ENCODE data around the gene NPTXR. TPM values are rescaled to one million over a fixed set of nuclear protein-coding genes. Genes with fewer than 3 reads are reported as not detected.
A peak's percentile ranks its signal among the peaks of the same experiment; 100 is the strongest.

NPTXR gene
- total and polyA plus RNA-seq, 2 donors from 2014 or later = 1.1 to 12.5 TPM

DNA sequence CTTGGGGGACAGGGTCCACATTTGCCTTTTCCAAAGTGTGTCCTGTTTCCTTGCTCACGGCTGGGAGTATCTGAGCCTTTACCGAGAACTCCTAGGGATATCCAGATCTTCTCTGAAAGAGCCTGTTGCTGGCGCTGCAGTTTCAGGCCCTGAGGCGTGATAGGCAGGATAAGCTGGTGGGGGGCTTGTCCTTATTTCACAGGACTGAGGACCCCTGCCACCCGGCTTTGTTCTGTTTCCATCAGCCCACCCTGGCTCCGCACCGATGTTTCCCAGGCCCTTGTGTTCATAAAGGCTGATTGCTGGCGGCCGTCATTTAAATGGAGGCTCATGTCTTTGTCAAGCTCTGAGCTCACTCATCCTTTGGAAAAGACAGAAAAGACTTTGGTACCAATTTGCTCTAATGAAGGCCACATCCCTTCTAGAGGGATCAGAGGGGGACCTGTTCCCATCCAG, 9.4 kb upstream of the NPTXR start:
- no peak overlapping the region for H3K9ac ChIP-seq (ENCODE audit: low read length in 3 of 3)

DNA sequence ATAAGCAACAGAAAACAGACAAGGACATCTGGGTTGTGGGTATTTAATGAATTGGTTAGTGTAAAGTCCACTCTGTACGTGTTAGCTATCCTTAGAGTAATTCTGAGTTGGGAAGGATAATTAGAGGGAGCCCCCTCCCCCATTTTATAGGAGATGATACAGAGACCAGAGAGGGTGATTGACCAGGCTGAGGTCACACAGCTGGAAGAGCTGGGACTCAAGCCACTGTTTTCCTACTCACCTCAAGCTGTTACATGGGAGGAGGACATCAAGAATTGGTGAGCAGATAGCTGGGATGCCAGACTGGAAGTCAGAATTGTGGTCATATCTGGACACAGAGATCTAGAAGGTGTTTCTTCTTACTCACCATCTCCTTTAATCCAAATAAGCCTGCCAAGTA, 8.7 kb upstream of the NPTXR start:
- no peak for FAIRE-seq
- intact Hi-C loops (cut with DNase I) = no loop called here

More for the DNA sequence above, 9.4 kb upstream of the NPTXR start:
- intact Hi-C loops (cut with DNase I) = no loop called here
- Histone ChIP-seq H3K27me3 (ENCODE audit: control insufficient read depth, insufficient read depth, low read length) (no peaks in the 10 kb centered on the region), H3K9me3 (ENCODE audit: control insufficient read depth in 2 of 3, insufficient read depth in 1 of 3, low read length in 3 of 3) (no peaks in the 10 kb centered on the region), H3K27ac (ENCODE audit: low read depth in 2 of 2, low read length in 2 of 2) (no peak overlapping the region), H3K4me3 (ENCODE audit: low read length in 3 of 3) (no peak overlapping the region), H3K4me1 (ENCODE audit: control insufficient read depth in 2 of 3, insufficient read depth in 2 of 3, low read depth in 1 of 3, low read length in 3 of 3) (no peaks in the 10 kb centered on the region), H3K36me3 (ENCODE audit: control insufficient read depth in 2 of 3, insufficient read depth in 3 of 3, low read length in 3 of 3) (no peaks in the 10 kb centered on the region)
- FAIRE-seq (no peak), DNase-seq (peak in 1 of 5 donors; percentile 39)
- TF ChIP-seq CTCF (IDR thresholded peaks at IDR 0.05; ENCODE audit: borderline replicate concordance, extremely low read depth, insufficient read depth) = no peak

DNA sequence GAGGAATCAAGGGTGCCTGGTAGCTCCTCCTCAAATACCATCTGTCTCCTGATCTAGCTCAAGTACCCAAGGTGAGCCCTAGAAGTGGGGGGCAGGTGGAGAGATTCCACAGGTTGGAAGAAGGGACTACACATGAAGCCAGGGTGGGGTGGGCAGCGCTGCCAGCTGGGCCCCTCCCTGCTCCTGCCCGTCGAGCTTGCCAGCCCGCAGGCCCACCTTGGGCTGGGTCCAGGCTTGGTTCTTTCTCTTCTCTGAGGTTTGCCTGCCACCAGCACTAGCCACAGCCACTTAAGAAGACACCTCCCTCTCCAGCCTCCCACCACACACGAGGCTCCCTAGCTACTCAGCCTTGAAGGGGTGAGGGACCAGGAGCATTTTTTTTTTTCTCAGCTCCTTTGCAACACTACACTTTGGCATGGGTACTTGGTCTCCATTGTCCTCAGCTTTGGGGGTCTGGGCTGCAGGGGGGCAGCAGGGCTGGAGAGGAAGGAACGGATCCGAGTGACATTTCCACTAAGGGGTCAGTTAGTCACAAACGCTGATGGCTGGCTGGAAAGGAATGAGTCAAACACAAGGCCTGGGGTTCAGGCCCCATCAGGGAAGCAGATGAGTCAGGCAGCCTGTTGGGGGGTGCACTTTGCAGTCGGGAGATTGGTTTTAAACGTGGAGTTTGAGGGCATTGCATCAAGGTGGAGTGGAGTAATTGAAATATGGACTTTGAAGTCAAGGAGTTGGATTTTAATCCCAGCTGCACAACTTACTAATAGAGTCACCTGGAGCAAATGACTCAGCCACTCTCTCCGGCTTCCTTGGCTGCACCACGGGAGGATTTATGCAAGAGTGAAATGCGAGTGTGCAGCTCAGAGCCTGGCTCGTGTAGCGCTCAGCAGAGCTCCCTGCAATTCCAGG, 7.4 kb upstream of the NPTXR start:
- Histone ChIP-seq H3K9ac (ENCODE audit: low read length in 3 of 3) (no peak overlapping the region), H3K36me3 (ENCODE audit: control insufficient read depth in 2 of 3, insufficient read depth in 3 of 3, low read length in 3 of 3) (no peaks in the 10 kb centered on the region), H3K27ac (ENCODE audit: low read depth in 2 of 2, low read length in 2 of 2) (no peak overlapping the region), H3K9me3 (ENCODE audit: control insufficient read depth in 2 of 3, insufficient read depth in 1 of 3, low read length in 3 of 3) (no peaks in the 10 kb centered on the region), H3K4me1 (ENCODE audit: control insufficient read depth in 2 of 3, insufficient read depth in 2 of 3, low read depth in 1 of 3, low read length in 3 of 3) (no peaks in the 10 kb centered on the region), H3K4me3 (ENCODE audit: low read length in 3 of 3) (no peak overlapping the region), H3K27me3 (ENCODE audit: control insufficient read depth, insufficient read depth, low read length) (no peaks in the 10 kb centered on the region)
- DNase-seq (peak in 1 of 5 donors; percentile 56), FAIRE-seq (no peak)
- TF ChIP-seq CTCF (IDR thresholded peaks at IDR 0.05; ENCODE audit: borderline replicate concordance, extremely low read depth, insufficient read depth) = no peak
- intact Hi-C loops (cut with DNase I) = no loop called here

More for the DNA sequence above, 8.7 kb upstream of the NPTXR start:
- Histone ChIP-seq H3K27ac (ENCODE audit: low read depth in 2 of 2, low read length in 2 of 2) (no peak overlapping the region), H3K36me3 (ENCODE audit: control insufficient read depth in 2 of 3, insufficient read depth in 3 of 3, low read length in 3 of 3) (no peaks in the 10 kb centered on the region), H3K9me3 (ENCODE audit: control insufficient read depth in 2 of 3, insufficient read depth in 1 of 3, low read length in 3 of 3) (no peaks in the 10 kb centered on the region), H3K4me3 (ENCODE audit: low read length in 3 of 3) (no peak overlapping the region), H3K9ac (ENCODE audit: low read length in 3 of 3) (no peak overlapping the region), H3K27me3 (ENCODE audit: control insufficient read depth, insufficient read depth, low read length) (no peaks in the 10 kb centered on the region), H3K4me1 (ENCODE audit: control insufficient read depth in 2 of 3, insufficient read depth in 2 of 3, low read depth in 1 of 3, low read length in 3 of 3) (no peaks in the 10 kb centered on the region)
- no peak for DNase-seq
- no peak for TF ChIP-seq CTCF (IDR thresholded peaks at IDR 0.05; ENCODE audit: borderline replicate concordance, extremely low read depth, insufficient read depth)

Measured in kidney (tissue), 14 donors.